NCI-H1105 treated with DMSO at 0.1 percent for 48 hours (cell line): ENCODE data around the gene GNAQ.

Source experiments
- DNase-seq: peaks from one replicate; lab custom pipeline; 2025; lab: John Stamatoyannopoulos, UW

GNAQ gene

DNA sequence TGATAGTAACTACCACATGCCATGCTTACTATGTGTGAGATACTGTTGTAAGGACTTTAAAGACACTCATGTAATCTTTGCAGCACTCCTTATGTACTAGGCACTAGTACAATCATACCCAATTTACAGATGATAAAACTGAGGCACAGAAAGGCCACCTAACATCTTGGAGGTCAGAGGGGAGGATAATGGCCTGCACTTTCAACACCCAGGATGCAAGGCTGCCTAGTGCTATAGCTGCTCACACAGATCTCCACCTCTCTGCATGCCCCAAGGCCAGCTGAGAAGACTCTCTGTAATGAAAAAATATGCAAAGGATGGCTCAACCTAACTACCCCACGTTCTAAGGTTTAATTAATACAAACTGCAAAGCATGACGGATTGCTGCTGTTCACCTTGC, 57.2 kb downstream of the GNAQ start:
- DNase-seq, result no peak

DNA sequence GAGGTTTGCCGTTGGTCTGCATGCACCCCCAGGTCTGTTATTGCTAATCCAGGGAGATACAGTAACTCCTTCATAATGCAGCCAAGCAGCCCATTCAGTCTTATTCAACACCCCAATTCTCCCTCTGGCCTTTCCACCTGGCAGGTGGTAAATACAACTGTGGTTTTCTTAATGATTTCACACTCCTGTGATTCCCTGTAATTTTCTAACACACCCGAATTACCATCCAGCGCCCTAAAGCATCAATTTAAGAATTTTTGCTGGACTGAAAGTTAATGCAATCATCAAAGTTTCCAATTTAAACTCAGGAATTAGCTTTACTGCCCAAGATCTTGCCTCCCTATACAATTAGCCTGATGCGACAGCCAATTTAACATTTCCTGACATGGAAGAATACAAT, 62.5 kb downstream of the GNAQ start:
- DNase-seq, result peak; percentile 49

DNA sequence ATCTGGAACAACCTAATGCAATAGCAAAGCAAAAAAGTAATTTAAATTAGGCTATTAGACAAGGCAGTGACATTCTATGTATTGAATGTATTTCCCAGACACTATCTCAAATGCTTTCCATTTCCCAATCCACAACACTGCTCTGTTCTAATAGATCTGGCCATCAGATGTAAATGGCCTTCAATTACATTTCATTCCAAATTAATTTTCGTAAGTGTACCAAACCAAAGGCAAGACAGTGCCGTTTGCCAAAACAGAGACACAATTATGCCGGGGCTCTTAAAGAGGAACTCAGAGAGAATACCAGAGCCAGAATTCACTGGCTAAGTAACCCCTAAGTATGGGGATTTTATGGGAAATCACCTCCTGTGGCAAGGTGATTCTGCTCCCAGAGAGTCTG, 63.1 kb downstream of the GNAQ start:
- peak; percentile 49 for DNase-seq

DNA sequence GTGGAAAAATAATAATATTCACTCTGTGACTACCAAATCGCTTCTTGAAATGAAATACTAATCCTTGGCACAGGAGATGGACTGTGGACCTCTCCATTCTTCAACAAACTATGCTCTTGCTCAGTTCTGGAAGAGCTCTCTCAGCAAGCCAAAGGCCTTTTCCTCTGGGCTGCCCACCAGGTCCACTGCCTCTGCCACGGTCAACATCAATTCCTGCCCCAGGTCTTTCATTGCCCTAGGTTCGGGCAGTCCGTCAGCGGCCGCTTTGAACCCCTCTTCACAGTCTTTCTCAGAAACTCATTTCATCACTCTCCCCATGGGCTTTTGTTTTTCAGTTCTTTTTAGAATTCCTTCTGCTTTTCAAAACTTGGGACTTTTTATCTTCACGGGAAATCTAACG, 64.9 kb downstream of the GNAQ start:
- no peak for DNase-seq

DNA sequence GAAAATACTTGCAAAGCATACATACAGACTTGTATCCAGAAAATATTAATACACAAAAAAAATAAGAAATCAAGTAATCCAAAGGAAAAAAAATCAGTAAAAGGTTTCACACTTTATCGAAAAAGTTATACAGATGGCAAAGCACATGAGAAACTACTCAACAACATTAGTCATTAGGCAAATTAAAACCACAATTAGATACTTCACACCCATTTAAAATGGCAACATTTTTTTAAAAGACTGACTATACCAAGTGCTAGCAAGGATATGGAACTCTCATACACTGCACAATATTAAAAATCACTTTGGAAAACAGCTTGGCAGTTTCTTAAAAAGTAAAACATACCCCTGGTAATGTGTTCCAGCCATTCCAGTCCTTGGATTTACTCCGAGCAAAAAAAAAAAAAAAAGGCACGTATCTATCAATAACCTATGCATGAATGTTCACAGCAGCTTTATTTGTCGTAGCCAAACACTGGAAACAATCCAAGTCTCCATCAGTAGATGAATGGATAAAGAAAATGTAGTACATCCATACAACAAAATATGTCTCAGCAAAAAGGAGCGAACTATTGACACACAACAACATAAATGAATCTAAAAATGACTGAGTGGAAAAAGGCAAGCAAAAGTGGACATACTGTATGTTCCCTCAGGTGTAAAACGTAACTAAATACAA, 66.0 kb downstream of the GNAQ start:
- peak; percentile 32 for DNase-seq

DNA sequence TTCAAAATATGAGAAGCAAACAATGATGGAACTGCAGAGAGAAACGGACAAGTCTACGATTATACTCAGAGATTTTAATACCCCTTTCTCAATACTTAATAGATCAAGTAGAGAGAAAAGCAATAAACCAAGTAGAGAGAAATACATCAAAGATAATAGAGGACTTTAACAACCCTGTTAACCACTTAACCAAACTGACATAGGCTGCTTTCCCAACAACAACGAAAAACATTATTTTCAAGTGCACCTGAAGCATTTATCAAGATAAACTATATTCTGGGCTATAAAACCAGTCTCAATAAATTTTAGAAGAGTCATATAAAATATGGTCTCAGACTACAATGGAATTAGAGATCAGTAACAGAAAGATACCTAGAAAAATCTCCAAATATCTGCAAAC, 67.4 kb downstream of the GNAQ start:
- DNase-seq, result peak; percentile 21

DNA sequence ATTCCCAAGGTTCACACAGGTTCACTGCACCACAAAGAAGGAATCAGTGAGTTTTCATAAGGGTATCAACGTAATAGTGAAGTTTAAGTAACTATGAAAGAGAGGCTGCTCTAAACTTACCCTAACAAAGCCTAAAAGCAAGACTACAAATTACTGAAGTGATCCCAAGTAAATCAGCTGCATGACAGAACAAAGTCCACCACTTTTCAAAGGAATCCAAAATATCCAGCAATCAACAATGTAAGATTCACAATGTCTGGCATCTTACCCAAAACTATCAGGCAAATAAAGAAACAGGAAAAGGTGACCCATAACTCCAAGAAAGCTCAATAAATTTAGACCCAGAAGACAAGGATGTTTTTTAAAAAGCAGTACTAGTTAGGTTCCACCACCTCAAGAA, 70.1 kb downstream of the GNAQ start:
- no peak for DNase-seq

DNA sequence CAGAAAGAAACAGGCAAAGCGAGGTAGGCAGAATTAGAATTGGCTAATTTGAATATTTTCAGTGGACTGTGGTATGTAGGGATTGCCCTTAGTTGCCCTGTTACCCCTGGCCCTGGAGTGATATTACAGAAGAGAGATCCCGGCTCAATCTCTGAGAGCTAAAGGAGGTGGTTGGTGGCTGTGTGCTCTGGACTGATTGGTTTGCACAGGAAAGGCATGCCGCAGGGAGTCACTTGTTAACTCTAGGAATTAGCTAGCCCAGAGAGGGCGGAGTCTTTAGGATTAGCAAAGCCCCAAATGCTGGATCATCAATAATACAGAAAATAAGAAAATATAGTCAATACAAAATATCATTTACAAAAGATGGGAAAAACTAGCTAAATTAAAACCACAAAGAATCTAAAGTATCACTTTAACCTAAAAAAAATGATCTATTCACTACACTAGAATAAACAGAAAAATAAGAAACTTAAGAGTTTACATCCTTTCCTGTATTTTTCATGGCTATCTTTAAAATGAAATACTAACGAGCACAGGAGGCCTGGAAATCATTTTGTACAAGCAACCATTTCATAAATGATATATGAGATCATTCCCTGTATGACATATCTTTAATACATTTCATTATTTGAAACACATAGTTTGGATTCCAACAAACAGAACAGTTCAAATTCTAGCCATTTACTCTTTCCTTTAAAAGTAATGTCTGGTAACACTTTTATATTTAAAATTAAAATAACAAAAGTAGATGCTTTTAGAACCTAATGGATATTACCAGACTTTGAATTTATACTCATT, 71.1 kb downstream of the GNAQ start:
- DNase-seq, result no peak

DNA sequence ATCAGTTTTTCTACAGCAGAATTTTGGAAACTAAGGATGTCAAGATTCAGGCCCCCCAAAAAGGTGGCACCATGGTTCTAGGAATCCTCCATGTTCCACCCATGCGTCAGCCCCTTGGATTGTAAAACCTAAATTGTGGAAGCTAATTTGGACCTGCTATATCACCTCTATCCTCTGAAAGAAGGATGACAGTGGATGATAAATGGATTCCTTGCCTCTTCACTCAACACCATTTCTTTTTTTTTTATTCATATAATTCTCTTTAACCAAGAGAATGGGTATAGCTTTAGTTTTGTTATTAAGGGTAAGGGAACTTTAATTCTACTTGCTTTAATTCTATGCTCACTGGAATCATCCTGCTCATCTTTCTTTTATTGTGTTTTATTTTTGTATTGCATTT, 71.8 kb downstream of the GNAQ start:
- DNase-seq, result no peak

DNA sequence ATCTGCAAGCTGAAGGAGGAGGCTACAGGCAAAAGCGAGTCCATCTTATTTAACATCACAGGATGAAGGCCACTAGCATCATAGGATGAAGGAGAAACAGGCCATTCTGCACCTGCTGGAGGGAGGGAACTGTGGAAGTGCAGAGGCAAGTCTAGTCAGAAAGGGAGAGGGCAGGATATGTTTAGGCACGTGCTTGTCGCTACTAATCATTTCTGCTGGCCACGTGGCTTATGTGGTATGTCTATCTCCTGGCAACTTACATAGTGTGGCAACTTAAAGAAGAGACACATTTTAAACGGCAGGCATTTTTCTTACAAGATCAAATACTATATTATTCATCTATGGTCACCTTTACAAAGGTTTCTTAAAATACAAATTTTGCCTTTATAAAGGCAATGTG, 74.0 kb downstream of the GNAQ start:
- DNase-seq, result peak; percentile 25

DNA sequence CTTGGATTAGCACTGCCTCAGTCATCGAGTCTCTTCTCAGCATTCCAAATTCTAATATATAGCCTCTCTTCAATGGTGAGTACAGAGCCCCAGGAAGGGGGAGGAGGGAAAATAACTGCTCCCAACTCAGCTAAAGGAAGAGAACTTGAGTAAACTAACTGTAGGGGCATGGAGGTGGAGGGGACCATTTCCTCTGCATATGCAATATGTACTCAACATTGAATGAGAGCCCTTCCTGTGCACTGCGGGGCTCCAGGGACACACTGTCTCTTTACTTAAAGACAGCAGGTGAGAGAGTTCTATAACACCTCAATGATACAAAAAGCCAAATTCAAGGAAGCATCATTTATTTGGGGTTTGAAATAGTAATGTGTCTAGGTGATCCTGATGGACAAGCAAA, 75.1 kb downstream of the GNAQ start:
- no peak for DNase-seq

DNA sequence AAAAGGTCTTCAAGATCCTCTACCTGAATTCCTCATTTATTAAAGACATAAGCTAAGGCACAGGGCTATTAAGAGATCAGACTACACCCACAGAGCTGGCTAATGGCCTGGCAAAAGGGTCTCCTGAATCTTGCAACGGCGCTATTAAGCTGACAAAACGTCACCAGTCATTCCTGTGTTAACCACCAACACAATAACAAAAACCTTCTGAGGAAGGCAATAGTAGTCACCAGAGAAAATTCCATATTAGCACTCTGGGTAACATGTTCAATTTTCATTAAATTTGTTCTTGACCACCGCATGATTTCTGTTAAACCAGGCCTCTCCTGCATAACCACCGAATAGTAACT, 77.0 kb downstream of the GNAQ start:
- no peak for DNase-seq

DNA sequence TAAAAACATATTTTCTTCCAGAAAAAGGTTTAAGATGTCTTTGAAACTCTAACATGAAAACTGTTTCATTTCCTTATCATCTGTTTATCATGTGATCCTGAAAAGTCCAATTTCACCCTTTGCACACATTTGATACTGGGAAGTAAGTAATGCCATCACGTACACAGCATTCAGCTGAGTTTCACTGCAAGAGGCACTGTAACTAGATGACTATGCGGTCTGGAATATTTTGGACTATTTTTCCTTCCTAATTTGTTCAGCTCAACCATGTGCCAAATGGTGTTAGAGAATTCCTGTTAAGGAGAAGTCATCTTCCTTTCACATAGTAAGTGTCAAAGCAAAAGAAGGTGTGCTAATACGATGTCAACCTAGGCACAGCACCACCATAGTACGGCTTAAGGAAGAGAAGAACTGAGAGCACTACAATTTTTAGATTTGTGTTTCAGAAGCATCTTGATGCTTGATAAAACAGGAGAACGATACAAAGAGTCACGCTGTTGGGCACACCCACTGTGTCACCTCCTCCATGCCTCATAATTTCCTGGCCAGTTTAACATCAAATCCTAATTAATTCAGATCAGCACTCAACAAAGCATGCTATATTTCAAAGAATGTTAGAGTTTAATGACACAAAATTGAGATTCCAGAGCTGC, 77.5 kb downstream of the GNAQ start:
- DNase-seq, result no peak

DNA sequence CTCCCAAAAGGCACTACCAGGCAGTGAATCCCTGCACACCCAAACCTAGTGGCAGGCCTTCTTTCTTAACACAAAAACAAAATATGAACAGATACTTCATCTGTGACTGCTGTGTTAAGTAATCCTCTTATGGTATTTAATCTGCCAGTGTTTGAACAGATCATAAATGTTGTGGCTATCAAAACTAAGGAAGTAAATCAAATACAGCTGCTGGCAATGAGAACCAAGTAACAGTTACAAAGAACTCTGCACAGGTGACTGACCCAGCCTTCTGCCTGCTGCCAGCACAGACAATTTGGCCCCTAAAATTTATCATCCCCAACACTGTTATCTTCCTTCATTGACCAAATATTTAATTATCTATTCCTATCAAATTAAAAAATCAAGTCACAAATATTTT, 78.0 kb downstream of the GNAQ start:
- peak; percentile 20 for DNase-seq

DNA sequence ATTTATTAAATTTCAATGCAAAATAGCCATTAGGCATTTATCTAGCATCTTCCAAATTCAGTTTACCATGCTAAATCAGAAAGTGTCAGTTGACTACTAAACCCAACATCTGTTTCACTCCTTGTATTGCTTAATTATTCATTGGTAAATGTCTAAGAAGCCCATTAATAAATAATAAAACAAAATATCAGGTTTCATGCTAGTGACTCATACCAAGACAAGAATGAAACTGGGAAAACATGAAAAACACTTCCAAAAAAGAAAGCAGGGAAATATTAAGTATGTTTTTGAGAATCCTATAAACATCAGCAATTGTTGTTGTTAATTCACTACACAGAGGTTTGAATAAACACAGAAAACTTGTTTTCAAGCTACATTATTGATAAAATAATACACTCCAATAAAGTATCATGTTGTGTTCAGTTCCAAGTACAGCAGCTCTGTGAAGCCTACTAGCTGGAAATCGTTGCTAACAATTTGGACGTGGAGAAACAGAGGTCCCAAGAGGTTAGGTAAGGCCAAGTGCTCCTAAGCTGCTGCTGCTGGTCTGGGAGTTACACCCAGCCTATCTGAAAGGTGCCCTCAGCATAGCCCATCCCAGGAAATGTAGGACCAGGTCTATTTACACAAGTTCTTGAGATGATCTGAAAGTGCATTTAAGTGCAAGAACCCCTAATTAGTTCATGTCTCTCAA, 78.8 kb downstream of the GNAQ start:
- DNase-seq, result peak; percentile 35

DNA sequence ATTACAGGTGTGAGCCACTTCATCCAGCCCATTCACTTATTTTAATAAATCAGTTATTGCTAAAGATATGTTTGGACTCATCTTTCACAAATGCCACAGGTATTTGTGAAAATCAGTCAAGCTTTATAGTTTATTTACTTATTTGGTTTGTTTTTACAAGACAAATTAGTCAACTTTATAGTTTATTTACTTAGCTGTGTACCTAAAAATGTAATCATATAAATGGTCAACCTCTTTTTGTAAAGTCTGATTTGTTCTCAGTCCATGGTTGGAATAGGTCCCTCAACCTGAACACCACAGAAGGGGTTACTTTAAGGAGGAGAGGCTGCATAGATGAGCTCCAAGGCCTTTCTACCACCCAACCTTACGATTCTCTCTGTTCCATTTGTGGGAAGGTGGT, 80.2 kb downstream of the GNAQ start:
- DNase-seq, result no peak

DNA sequence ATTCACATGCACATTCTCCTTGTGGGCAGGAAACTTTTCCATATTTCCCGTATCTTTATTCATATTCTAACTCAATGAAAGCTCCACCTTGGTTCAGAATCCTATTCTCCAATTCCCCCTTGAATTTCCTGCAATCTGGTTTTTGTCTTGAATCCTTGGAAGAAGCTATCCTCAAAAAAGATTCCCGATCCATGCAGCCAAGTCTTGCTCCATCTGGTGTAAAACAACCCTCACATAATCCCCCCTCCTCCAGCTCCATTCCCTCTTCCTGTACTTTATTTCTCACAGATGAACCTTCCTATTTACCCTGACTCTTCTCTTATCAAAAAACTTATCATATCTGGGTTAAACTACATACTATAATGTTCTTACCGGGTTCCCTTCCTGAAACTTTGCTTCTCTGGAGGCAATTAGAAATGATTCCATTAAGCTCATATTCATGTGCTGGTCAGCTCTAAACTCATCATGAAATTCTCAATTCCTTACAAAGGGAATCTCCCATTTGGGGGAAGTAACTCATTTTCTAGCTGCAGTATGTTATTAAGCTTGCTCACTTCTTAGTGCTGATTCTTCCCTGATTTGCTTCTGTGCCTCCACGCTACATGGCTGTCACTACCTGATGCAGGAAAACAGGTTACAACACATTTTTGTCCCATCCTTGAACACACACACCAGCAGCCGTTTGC, 81.7 kb downstream of the GNAQ start:
- no peak for DNase-seq

DNA sequence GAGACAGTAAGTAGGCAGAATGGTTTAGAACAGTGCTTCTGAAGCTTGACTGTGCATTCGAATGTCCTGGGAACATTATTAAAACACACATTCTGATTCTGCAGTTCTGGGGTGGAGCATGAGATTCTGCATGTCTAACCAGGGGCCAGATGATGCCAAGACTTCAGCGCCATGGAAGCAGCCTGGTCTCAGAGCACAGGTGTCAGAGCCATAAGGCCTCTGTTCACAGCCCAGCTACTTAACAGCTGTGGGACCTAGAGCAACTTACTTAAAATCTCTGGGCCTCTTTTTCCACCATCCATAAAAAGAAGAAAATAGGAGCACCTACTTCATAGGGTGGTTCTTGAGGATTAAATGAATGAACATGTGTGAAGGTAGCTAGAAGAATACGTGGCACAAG, 84.0 kb downstream of the GNAQ start:
- no peak for DNase-seq

DNA sequence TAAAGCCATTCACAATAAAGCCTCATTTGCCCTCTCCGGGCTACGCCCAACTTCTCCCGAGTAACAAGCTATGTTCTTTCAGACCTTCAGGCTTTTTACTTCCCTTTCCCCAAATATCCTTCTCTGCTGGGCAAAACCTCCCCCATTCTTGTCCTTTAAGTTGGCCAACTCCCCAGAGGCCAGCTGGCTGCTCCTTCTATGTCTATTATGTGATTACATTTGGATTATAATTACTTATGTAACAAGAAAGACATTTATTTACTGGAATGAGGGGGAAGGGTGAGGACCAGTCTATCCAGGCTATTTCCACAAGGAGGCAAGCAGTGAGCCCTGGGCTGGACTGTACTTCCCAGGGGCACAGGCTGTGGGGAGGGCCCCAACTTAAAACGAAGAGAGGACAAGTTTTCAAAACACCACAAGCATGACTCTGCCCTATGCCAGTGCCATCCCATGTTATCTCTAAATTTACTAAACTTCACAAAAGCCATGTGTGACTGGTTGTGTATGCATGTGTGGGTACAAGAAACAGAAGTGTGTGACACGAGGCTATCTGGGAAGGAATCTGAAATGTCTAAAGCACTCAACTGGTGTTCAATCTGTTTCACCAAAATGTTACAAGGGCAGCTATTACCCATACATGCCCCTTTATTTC, 84.5 kb downstream of the GNAQ start:
- no peak for DNase-seq

DNA sequence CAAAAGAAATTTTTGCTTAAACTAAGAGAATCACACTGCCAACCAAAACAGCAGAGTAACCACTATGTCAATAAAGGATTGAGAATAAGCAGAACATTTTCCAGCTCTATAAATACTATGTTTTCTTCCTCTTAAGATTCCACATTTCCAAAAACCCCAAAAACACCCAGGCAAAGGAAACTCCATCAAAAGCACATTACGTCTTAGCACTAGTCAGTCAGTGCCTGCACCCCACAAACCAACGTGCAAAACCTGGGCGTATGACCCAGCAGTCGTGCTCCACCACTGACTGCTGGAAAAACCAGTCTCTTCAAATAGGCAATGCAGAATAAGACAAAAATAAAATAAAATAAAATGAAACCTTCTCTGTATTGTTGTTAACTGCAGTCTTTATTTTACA, 85.3 kb downstream of the GNAQ start:
- no peak for DNase-seq

DNA sequence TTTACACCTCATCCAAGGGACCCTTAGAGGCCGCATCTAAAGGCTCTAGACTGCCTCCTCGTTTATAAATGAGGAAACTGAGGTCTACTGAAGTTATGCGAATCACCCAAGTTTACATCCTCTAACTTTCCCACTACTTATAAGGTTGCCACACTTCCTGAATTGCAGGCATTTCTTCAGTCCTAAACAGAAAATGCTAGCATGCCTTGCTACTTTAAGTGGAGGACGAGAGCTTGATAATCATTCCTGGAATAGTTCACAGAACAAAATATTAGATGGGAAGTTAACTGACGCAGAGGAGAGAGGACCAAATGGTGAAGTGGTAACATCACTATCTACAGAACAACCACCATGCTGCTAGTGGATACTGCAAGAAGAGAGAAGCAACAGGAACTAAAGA, 85.8 kb downstream of the GNAQ start:
- DNase-seq, result no peak
